Cardiac atrium fibroblast (primary cell): ENCODE data around the gene PHAX. TPM values are rescaled to one million over a fixed set of nuclear protein-coding genes. Genes with fewer than 3 reads are reported as not detected.

Experiments
- total RNA-seq: library from RNA; depleted of rRNA; stranded (reverse); fragments of >200 nt; gene quantifications from 2 replicates; pipeline ENCODE4 v1.2.3, GENCODE V29; 2015

Gene PHAX, protein sequence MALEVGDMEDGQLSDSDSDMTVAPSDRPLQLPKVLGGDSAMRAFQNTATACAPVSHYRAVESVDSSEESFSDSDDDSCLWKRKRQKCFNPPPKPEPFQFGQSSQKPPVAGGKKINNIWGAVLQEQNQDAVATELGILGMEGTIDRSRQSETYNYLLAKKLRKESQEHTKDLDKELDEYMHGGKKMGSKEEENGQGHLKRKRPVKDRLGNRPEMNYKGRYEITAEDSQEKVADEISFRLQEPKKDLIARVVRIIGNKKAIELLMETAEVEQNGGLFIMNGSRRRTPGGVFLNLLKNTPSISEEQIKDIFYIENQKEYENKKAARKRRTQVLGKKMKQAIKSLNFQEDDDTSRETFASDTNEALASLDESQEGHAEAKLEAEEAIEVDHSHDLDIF
- 35.8 and 39.4 TPM in 2 replicates for total RNA-seq

DNA sequence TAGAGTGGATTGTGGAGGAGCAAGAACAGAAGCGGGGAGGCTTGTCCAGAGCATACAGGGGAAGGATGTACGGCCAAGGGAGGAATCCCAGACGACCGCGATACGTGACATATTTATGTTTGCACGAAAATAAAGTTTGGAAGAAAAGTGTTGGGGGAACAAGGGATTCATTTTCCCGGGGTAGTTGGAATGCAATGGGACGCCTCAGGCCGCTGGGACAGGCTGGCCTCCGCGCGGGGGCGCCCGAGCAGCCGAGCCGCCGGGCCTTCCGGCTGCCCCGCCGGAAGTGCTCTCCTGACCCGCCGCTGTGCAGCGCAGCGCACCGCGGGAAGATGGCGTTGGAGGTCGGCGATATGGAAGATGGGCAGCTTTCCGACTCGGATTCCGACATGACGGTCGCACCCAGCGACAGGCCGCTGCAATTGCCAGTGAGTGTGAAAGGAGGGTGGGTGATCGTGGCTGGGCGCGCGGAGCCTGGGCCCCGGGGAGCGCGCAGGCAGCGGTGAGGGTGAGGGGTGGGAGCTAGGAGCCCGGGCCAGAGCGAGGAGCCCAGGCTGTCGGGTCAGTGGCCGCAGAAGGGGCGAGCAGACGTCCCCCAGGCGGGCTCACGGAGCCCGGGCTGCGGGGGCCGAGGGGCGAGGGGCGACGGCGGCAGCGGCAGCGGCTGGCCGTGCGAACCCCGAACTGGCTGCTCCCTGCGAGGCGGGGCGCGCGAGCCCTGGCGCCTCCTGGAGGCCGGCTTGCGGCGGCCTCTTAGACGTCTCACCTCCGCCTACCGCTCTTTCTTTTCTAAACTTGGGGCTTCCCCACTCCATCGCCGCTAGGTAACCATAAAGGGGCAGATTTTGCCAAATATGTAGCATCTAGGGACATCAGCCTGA is at the start of gene PHAX:
TSS of gene PHAX (plus strand) at position 317 of the 881 bp plus-strand sequence. CDS start at position 333, 16 bp downstream.

DNA sequence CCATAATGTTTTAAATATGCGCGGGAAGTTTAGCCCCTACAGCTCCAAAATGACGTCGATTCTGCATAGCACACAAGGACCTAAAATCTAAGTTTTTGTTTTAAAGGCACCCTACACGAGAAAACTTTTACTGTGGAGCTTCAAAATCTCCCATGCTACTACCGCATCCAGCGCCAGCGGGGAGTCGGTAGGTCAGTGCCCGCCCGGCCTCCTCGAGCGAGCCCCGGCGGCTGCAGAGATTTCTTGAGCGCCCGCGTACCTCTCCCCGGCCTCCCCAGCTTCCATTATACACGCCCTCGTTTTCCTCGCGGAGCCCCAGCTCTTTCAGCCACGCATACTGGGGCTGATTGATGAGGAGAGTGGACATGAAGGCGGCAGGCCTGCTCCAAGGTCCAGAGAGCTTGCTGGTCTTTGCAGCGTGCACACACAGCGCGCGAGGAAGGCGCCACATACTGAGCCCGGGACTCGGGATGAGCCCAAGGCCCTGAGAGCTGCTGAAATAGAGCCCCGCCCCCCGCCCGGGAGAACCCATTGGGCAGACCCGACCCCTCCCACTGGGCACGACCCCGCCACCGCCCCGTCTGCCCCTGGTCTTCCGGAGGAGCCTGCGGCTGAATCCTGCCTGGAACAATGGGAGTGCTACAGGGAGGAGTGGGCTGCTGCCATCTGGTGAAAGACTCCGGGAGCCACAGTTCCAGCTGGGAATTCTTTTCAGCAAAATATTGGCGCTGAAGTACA is 5.8 kb upstream of the PHAX start, which contains the start of gene ALDH7A1:
TSS of gene ALDH7A1 (minus strand) at position 472 of the 738 bp plus-strand sequence. CDS start at position 451, 21 bp downstream.

Other genes starting within 250 kb of the PHAX start
- 5.8 and 14.1 TPM in 2 replicates for gene GRAMD2B, start 177.5 kb upstream of the PHAX start, total RNA-seq
- gene ALDH7A1, start 5.7 kb upstream of the PHAX start, total RNA-seq = 19.3 and 23.6 TPM in 2 replicates
- 19.9 and 24.5 TPM in 2 replicates for gene LMNB1, start 176.2 kb downstream of the PHAX start, total RNA-seq